Fibroblast of skin of left biceps (primary cell): ENCODE measurements around the gene KLHL29.

Experiments used
- DNase-seq, 2 experiments: peaks; one replicate each; pipeline ENCODE4 v3.0.0-alpha.2; 2013; ENCODE audit warnings: low read depth in 2 of 2

Gene KLHL29

GRCh38 chr2:23682481-23682880 is 297.5 kb downstream of the KLHL29 start:
- no peak for DNase-seq

GRCh38 chr2:23683001-23683400 is 298.0 kb downstream of the KLHL29 start:
- DNase-seq = no peak

- no peak for DNase-seq
These were observed 299.6 kb downstream of the KLHL29 start for GRCh38 chr2:23684395-23685176.

GRCh38 chr2:23685181-23685580 is 300.2 kb downstream of the KLHL29 start:
- no peak for DNase-seq

GRCh38 chr2:23685706-23686105 is 300.7 kb downstream of the KLHL29 start:
- DNase-seq = no peak

GRCh38 chr2:23686405-23687029 is 301.5 kb downstream of the KLHL29 start:
- no peak for DNase-seq

- DNase-seq = no peak
These were observed 302.2 kb downstream of the KLHL29 start for GRCh38 chr2:23687214-23687613.

GRCh38 chr2:23687713-23688112 is 302.7 kb downstream of the KLHL29 start:
- DNase-seq = no peak

GRCh38 chr2:23688486-23689130 is 303.6 kb downstream of the KLHL29 start:
- no peak for DNase-seq

GRCh38 chr2:23689131-23689700 is 304.2 kb downstream of the KLHL29 start:
- no peak for DNase-seq

- DNase-seq = no peak
These were observed 304.9 kb downstream of the KLHL29 start for GRCh38 chr2:23689891-23690290.

GRCh38 chr2:23690421-23691105 is 305.6 kb downstream of the KLHL29 start:
- no peak for DNase-seq

- no peak for DNase-seq
These were observed 306.1 kb downstream of the KLHL29 start for GRCh38 chr2:23691106-23691470.

- DNase-seq = no peak
These were observed 306.6 kb downstream of the KLHL29 start for GRCh38 chr2:23691565-23691964.

- DNase-seq = no peak
These were observed 307.3 kb downstream of the KLHL29 start for GRCh38 chr2:23692263-23692662.

- DNase-seq = no peak
These were observed 308.0 kb downstream of the KLHL29 start for GRCh38 chr2:23692851-23693605.

GRCh38 chr2:23693606-23693951 is 308.6 kb downstream of the KLHL29 start:
- DNase-seq = no peak

GRCh38 chr2:23694058-23695045 is 309.4 kb downstream of the KLHL29 start:
- DNase-seq = no peak

- no peak for DNase-seq
These were observed 310.4 kb downstream of the KLHL29 start for GRCh38 chr2:23695214-23695889.
